Spleen (tissue), 11 donors: ENCODE results near the gene RPL27A. TPM values are rescaled to one million over a fixed set of nuclear protein-coding genes. Genes with fewer than 3 reads are reported as not detected.

Experiments
- DNase-seq: peaks from one replicate; pipeline ENCODE4 v3.0.0-alpha.2; 2020
- H3K27ac ChIP-seq, 8 donors: fragments of 200-600 bp; sonication (generic) in 7 of 8; 1 replicate in 4 of 8; 2 replicates in 4 of 8; pipeline versions ENCODE4 v1.5.0 to v1.8.0; 2016 to 2021; ENCODE audit warnings: inconsistent platforms in 4 of 8, mild to moderate bottlenecking in 4 of 8, moderate library complexity in 1 of 8
- H3K27me3 ChIP-seq, 7 donors: fragments of 200-600 bp; sonication (generic) in 6 of 7; replicated peaks in 1 of 7; 1 replicate in 4 of 7; 2 replicates in 3 of 7; pipeline versions ENCODE4 v1.5.0 to v1.8.0; 2016 to 2021; ENCODE audit warnings: inconsistent platforms in 3 of 7, mild to moderate bottlenecking in 1 of 7
- H3K36me3 ChIP-seq, 6 donors: fragments of 200-600 bp; sonication (generic) in 5 of 6; 1 replicate in 4 of 6; 2 replicates in 2 of 6; pipeline versions ENCODE4 v1.5.0 to v1.8.0; 2016 to 2021; ENCODE audit warnings: inconsistent platforms in 2 of 6
- H3K4me1 ChIP-seq, 6 donors: fragments of 200-600 bp; sonication (generic) in 5 of 6; 1 replicate in 3 of 6; 2 replicates in 3 of 6; pipeline versions ENCODE4 v1.5.0 to v1.8.0; 2016 to 2021; ENCODE audit warnings: inconsistent platforms in 3 of 6
- H3K4me3 ChIP-seq, 8 donors: fragments of 200-600 bp; sonication (generic) in 7 of 8; 1 replicate in 4 of 8; 2 replicates in 4 of 8; pipeline versions ENCODE4 v1.5.0 to v1.8.0; 2016 to 2021; ENCODE audit warnings: inconsistent platforms in 4 of 8, mild to moderate bottlenecking in 4 of 8, moderate library complexity in 2 of 8
- H3K9me3 ChIP-seq, 8 donors: fragments of 200-600 bp; sonication (generic) in 7 of 8; 1 replicate in 4 of 8; 2 replicates in 4 of 8; pipeline versions ENCODE4 v1.5.0 to v1.8.0; 2016 to 2021; ENCODE audit warnings: inconsistent platforms in 4 of 8
- POLR2A ChIP-seq, 3 donors: fragments of 450-650 bp; IDR thresholded peaks; one replicate each; pipeline ENCODE4 v1.5.1; 2017; ENCODE audit warnings: antibody characterized with exemption in 3 of 3, mild to moderate bottlenecking in 1 of 3
- POLR2AphosphoS5 ChIP-seq, 3 donors: sonication (generic); formaldehyde crosslinking; IDR thresholded peaks; one replicate each; pipeline ENCODE4 v1.5.1; 2017; ENCODE audit warnings: antibody characterized with exemption in 3 of 3
- WGBS, 5 donors: extraction: QIAGEN DNeasy Blood & Tissue Kit in 3 of 5; methylation state at CpG; one replicate each; pipeline versions ENCODE4 v1.1.5 to v1.1.7; 2013 to 2018; 5-methylcytosine and 5-hydroxymethylcytosine counted together
- intact Hi-C: fragments of 100-400 bp; cut with DNase I; formaldehyde crosslinking; loops from one replicate; pipeline ENCODE4 v1.15.0; 2023; ENCODE audit warnings: low total_unique reads
- polyA plus RNA-seq, 3 donors: library from polyadenylated mRNA; stranded (reverse); fragments of 200-250 nt; gene quantifications; one replicate each; pipeline ENCODE4 v1.2.1, GENCODE V29; 2013
- total RNA-seq, 7 donors: library from RNA; depleted of rRNA in 3 of 7; stranded (reverse); fragments of >200 nt in 3 of 7; fragmentation: NEBNext Ultra II Directional in 4 of 7; extraction: Animal tissue kit (Norgen Biotek cat#: 25700) in 4 of 7; gene quantifications; one replicate each; pipeline versions ENCODE4 v1.1.0 to v1.2.1, GENCODE V29; 2016 to 2021
- TF ChIP-seq, protein P1 (sequence below), 11 experiments: fragments of 200-600 bp in 7 of 11; fragments of 450-650 bp in 4 of 11; sonication (generic) in 4 of 11; IDR thresholded peaks in 8 of 11; conservative IDR thresholded peaks in 3 of 11; 1 replicate in 7 of 11; 2 replicates in 4 of 11; pipeline versions ENCODE4 v1.4.0 to v1.8.0; 2016 to 2021; ENCODE audit warnings: antibody characterized with exemption in 11 of 11, inconsistent platforms in 4 of 11, mild to moderate bottlenecking in 1 of 11
- donor health status: healthy with polysubstance abuse.
- donor health status: DM: no; HTN: no; CAD: no; lungs with moderate emphysema.
- donor health status: DM: no; HTN: no; CAD: no.
- donor health status: Bipolar disorder and iron deficiency.
- donor health status: healthy.
- donor health status: DM: no; HTN: no; CAD: no.
- donor health status: DM: yes; HTN: yes; CAD: no.

RPL27A gene
- total and polyA plus RNA-seq, 10 donors: 845 to 8,152 (median 1,390) TPM

GRCh38 chr11:8720868-8721608, 38.4 kb downstream of the RPL27A start:
- Histone ChIP-seq H3K4me1 (peaks cover 19 to 88% (median 44%) of the 10 kb centered on the region in 6 donors), H3K27ac (peak overlapping the region in 6 of 8 donors; percentile 50 to 83 (median 58)), H3K9me3 (no peaks in the 10 kb centered on the region), H3K36me3 (peaks cover 0 to 29% (median 0%) of the 10 kb centered on the region in 6 donors), H3K27me3 (no peaks in the 10 kb centered on the region), H3K4me3 (no peak overlapping the region)
- TF ChIP-seq, protein P1, sequence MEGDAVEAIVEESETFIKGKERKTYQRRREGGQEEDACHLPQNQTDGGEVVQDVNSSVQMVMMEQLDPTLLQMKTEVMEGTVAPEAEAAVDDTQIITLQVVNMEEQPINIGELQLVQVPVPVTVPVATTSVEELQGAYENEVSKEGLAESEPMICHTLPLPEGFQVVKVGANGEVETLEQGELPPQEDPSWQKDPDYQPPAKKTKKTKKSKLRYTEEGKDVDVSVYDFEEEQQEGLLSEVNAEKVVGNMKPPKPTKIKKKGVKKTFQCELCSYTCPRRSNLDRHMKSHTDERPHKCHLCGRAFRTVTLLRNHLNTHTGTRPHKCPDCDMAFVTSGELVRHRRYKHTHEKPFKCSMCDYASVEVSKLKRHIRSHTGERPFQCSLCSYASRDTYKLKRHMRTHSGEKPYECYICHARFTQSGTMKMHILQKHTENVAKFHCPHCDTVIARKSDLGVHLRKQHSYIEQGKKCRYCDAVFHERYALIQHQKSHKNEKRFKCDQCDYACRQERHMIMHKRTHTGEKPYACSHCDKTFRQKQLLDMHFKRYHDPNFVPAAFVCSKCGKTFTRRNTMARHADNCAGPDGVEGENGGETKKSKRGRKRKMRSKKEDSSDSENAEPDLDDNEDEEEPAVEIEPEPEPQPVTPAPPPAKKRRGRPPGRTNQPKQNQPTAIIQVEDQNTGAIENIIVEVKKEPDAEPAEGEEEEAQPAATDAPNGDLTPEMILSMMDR (IDR thresholded peaks at IDR 0.05 in 8 of 11, conservative IDR thresholded peaks at IDR 0.05 in 3 of 11): no peak
- TF ChIP-seq POLR2AphosphoS5 (IDR thresholded peaks at IDR 0.05) (no peak), POLR2A (IDR thresholded peaks at IDR 0.05) (no peak)
- 53 to 75% (median 70%) methylated on average over 4 to 5 of the region's 5 CpGs for WGBS, 5 donors
- no peak for DNase-seq
- intact Hi-C loops: no loop called here

DNA sequence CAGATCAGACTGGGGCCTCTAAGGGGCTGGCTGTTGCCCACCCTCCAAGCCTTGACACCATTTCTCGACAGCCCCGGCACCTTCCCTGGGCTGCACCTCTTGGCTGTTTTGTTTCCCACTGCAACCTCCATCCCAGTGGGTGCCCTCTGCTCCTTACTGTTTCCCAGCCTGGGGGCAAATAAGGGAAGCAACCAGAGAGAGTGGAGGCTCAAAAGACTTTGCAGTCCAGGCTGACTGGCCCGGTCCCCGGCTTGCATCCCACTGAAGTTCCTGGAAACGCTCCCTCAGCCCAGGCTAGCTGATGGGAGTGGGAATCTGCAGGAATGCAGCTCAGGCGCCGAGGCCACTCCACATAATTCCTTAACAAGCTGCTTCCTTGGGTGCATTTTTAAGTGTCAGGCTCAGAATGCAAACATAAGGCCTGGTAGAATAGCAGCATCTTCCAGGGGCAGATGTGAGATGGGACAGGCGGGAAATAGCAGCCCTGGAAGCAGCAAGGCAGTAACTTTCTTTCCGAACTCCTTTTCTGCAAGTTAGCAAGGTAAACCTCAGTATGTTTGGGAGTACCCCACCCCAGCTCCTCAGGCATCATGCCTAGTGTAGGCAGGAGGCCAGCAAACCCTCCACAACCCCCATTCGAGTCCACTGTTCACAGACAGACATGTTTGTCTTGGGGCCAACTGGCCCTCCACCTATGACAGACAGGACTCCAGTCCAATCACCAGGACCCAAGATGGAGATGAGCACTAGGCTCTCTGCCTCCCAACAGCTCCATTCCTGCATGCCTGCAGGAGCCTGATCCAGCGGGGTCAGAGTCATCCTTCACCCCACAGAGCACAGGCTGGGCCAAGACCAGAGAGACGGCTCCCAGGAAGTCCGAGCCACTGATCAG, 39.3 kb downstream of the RPL27A start:
- DNase-seq: no peak
- H3K36me3 ChIP-seq: peaks cover 0 to 30% (median 0%) of the 10 kb centered on the region in 6 donors
- intact Hi-C loops: no loop called here
- H3K9me3 ChIP-seq: no peaks in the 10 kb centered on the region
- H3K27me3 ChIP-seq: no peaks in the 10 kb centered on the region
- peaks cover 19 to 80% (median 37%) of the 10 kb centered on the region in 6 donors for H3K4me1 ChIP-seq
- peak overlapping the region in 7 of 8 donors; percentile 1 to 83 (median 61) for H3K27ac ChIP-seq
- 69 to 77% (median 74%) methylated on average over 10 to 13 of the region's 13 CpGs for WGBS, 5 donors
- no peak overlapping the region for H3K4me3 ChIP-seq
- TF ChIP-seq, protein P1 (IDR thresholded peaks at IDR 0.05 in 8 of 11, conservative IDR thresholded peaks at IDR 0.05 in 3 of 11): no peak
- peak in 1 of 3 donors; percentile 25 for TF ChIP-seq POLR2AphosphoS5 (IDR thresholded peaks at IDR 0.05)
- no peak for TF ChIP-seq POLR2A (IDR thresholded peaks at IDR 0.05)

DNA sequence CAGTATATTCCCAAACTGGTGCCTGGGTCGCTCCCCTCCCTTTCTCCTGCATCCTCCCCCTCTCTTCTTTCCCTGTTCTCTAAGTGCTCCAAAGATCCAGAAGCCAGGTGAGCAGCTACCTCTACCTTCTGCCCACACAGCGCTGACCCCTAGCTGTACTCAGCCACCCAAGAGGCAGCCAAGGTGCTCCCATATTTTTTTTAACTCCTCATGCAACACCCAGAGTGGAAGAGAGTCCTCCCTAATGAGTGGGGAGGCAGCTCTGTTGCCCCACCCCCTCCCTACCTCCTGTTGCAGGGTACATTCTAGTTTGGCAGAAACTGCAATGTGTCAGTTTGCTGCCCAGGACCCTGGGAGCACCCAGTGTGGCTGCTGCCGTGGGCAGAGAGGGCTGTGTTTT, 40.2 kb downstream of the RPL27A start:
- peaks cover 0 to 21% (median 0%) of the 10 kb centered on the region in 6 donors for H3K36me3 ChIP-seq
- H3K4me1 ChIP-seq: peaks cover 12 to 71% (median 29%) of the 10 kb centered on the region in 6 donors
- TF ChIP-seq, protein P1 (IDR thresholded peaks at IDR 0.05 in 8 of 11, conservative IDR thresholded peaks at IDR 0.05 in 3 of 11): no peak
- no peak for TF ChIP-seq POLR2A (IDR thresholded peaks at IDR 0.05)
- TF ChIP-seq POLR2AphosphoS5 (IDR thresholded peaks at IDR 0.05): no peak
- intact Hi-C loops: no loop called here
- 78 to 86% (median 80%) methylated on average over 3 of the region's 3 CpGs for WGBS, 5 donors
- no peak overlapping the region for H3K4me3 ChIP-seq
- DNase-seq: no peak
- peak overlapping the region in 6 of 8 donors; percentile 1 to 83 (median 58) for H3K27ac ChIP-seq
- no peaks in the 10 kb centered on the region for H3K27me3 ChIP-seq
- no peaks in the 10 kb centered on the region for H3K9me3 ChIP-seq
